Effector memory CD4-positive, alpha-beta T cell (primary cell): Measurements from ENCODE around the gene UST.

Experiments
- DNase-seq, 3 donors: peaks; one replicate each; pipeline ENCODE4 v3.0.0-alpha.2; 2020
- H3K27ac ChIP-seq: 2 replicates; pipeline ENCODE4 v1.7.0; 2013; ENCODE audit warnings: mild to moderate bottlenecking, low read length, moderate library complexity; ENCODE audit not compliant: insufficient read depth, poor library complexity, severe bottlenecking
- H3K27me3 ChIP-seq: replicated peaks from 2 replicates; pipeline ENCODE4 v1.7.0; 2013; ENCODE audit warnings: mild to moderate bottlenecking, low read length; ENCODE audit not compliant: insufficient read depth, control insufficient read depth, poor library complexity, severe bottlenecking
- H3K36me3 ChIP-seq: 2 replicates; pipeline ENCODE4 v1.7.0; 2013; ENCODE audit warnings: mild to moderate bottlenecking, low read length, moderate library complexity; ENCODE audit not compliant: control insufficient read depth, insufficient read depth
- H3K4me1 ChIP-seq: 2 replicates; pipeline ENCODE4 v1.7.0; 2013; ENCODE audit warnings: low read length, mild to moderate bottlenecking; ENCODE audit not compliant: control insufficient read depth, insufficient read depth, poor library complexity, severe bottlenecking
- H3K4me3 ChIP-seq: 2 replicates; pipeline ENCODE4 v1.7.0; 2013; ENCODE audit warnings: low read length, low read depth, mild to moderate bottlenecking; ENCODE audit not compliant: insufficient read depth, poor library complexity, severe bottlenecking
- H3K9me3 ChIP-seq: 2 replicates; pipeline ENCODE4 v1.7.0; 2013; ENCODE audit warnings: mild to moderate bottlenecking, low read length, moderate library complexity; ENCODE audit not compliant: control insufficient read depth

The UST gene

DNA sequence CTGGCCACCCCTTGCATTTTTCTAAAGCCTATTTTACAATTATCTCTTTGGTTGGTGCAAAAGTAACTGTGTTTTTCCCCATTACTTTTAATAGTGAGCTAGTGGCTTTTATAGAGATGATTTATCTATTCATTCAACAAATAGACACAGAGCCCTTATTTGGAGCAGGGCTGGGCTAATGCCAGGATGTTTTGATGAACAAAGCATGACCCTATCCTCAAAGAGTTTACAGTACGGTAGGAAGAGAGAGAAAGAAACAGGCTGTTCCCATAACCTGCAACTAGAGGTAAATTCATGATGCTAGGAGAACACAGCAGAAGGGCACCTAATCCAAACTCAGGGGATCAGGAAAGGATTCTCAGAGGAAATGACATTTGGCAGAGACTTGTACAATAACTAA is 37.3 kb upstream of the UST start:
- Histone ChIP-seq H3K4me1 (no peaks in the 10 kb centered on the region), H3K9me3 (no peaks in the 10 kb centered on the region), H3K36me3 (no peaks in the 10 kb centered on the region), H3K4me3 (no peak overlapping the region), H3K27me3 (no peaks in the 10 kb centered on the region), H3K27ac (no peak overlapping the region)
- no peak for DNase-seq

DNA sequence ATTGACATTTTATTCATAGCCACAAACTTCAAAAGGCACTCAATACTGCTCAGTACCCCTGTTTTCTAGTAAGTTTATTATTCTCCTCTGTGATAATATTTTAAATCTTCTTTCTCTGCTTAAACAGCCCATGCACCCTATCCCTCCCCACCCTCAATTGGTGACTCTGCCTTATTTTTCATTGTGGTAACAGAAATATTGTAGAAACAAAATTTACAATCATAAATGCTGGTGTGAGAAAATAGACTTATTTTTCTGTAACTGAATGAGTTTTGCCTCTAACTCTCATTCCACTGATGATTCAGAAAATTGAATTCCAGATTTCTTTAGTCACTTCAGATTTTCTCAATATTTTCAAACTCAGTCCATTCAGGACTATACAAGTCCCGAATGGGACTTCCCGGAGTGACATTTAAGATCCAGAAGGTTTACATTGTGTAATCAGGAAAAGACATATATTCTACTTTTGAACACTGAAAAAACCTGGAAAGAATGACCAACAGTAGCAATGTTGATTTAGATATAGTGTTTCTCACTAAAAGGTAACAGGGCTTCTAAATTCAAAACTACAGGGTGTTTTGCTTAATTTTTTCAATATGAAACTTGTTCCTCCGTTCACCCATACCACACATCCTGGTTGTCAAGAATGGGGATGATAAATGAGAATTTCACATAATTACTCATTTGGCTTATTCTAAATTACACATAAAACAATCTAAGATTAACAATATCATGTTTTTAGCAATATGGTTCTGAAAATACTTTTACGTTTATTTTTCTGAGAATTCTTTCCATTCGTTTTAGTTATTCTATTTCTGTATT is 34.8 kb upstream of the UST start:
- H3K27me3 ChIP-seq, result no peaks in the 10 kb centered on the region
- no peak overlapping the region for H3K4me3 ChIP-seq
- DNase-seq, result no peak
- no peaks in the 10 kb centered on the region for H3K36me3 ChIP-seq
- H3K27ac ChIP-seq, result no peak overlapping the region
- no peaks in the 10 kb centered on the region for H3K9me3 ChIP-seq
- H3K4me1 ChIP-seq, result no peaks in the 10 kb centered on the region

DNA sequence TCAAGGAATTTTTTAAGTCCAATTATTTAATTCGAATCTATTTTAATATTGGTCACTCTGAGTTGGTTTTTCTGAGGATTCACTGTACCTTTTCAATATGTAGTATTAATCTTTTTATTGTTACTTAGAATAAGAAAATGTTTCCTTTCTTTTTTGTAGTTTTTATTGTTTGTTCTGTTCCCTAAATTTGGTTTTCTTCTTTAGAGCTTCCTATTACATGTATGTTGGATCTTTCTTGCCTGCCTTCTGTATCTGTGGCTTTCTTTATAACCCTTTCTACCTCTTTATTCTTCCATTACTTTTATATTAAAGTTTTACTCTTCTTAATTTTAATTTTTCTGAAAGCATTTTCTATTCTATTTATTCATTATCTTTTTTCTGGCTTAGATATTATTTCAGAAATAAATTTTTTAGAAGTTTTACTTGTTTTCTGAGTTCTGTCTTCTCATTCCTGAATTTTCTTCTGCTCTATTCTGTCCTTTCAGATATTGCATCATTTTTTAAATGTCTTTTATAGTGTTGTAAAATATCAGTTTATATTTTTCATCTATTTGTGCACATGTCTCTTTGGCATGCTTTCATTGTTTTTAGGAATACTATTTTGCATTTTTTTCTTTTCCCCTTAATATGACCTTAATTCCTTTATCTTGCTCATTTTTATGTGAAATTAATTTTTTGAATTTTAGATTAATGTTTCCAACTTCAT is 33.6 kb upstream of the UST start:
- DNase-seq, result no peak
- no peaks in the 10 kb centered on the region for H3K36me3 ChIP-seq
- H3K27me3 ChIP-seq, result no peaks in the 10 kb centered on the region
- no peak overlapping the region for H3K4me3 ChIP-seq
- no peak overlapping the region for H3K27ac ChIP-seq
- no peaks in the 10 kb centered on the region for H3K9me3 ChIP-seq
- no peaks in the 10 kb centered on the region for H3K4me1 ChIP-seq

- Histone ChIP-seq H3K27me3 (no peaks in the 10 kb centered on the region), H3K4me3 (no peak overlapping the region), H3K27ac (no peak overlapping the region), H3K36me3 (no peaks in the 10 kb centered on the region), H3K9me3 (no peaks in the 10 kb centered on the region), H3K4me1 (no peaks in the 10 kb centered on the region)
- DNase-seq, result no peak
Measured at GRCh38 chr6:148713921-148714320, 32.9 kb upstream of the UST start.

DNA sequence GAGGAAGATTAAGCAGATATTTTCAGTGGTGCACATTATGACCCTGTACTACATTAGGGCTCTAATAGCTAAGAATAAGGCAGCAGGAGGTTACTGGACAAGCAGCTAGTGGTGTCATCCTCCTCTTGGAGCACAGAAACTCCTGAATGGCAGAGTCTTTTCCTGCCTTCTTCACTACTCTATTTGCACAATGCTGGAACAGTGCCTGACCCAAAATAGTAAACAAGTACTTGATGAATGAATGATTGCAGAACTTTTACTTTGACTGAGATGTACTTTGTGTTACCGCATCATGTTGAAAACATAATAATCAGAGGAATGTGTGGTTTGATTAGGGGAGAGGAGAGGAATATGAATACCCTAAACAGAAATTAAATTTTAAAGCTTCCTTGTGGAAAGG is 30.0 kb upstream of the UST start:
- Histone ChIP-seq H3K4me1 (no peaks in the 10 kb centered on the region), H3K27ac (no peak overlapping the region), H3K27me3 (no peaks in the 10 kb centered on the region), H3K4me3 (no peak overlapping the region), H3K9me3 (no peaks in the 10 kb centered on the region), H3K36me3 (no peaks in the 10 kb centered on the region)
- no peak for DNase-seq

DNA sequence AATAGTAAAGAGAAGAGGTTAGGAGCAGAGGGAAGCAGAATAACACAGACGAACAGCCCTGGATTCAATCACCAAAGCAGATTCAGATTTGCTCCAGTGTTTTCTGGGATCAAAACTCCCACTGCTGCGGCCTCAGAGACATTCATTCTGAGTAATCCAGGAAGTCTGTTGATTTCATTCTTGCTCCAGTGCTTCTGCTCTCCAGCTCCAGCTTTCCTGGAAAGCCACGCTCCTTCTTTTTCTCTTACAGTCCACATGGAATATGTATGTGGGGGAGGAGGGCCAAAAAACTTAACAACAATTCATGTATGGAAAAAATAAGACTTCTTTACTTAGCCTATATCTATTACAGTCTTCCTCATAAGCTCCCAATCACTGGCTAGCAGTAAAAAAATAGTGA is 26.4 kb upstream of the UST start:
- Histone ChIP-seq H3K27ac (no peak overlapping the region), H3K36me3 (no peaks in the 10 kb centered on the region), H3K27me3 (no peaks in the 10 kb centered on the region), H3K4me1 (no peaks in the 10 kb centered on the region), H3K4me3 (no peak overlapping the region), H3K9me3 (no peaks in the 10 kb centered on the region)
- no peak for DNase-seq

GRCh38 chr6:148720897-148721296 is 25.9 kb upstream of the UST start:
- Histone ChIP-seq H3K27me3 (no peaks in the 10 kb centered on the region), H3K4me3 (no peak overlapping the region), H3K27ac (no peak overlapping the region), H3K4me1 (no peaks in the 10 kb centered on the region), H3K9me3 (no peaks in the 10 kb centered on the region), H3K36me3 (no peaks in the 10 kb centered on the region)
- no peak for DNase-seq

DNA sequence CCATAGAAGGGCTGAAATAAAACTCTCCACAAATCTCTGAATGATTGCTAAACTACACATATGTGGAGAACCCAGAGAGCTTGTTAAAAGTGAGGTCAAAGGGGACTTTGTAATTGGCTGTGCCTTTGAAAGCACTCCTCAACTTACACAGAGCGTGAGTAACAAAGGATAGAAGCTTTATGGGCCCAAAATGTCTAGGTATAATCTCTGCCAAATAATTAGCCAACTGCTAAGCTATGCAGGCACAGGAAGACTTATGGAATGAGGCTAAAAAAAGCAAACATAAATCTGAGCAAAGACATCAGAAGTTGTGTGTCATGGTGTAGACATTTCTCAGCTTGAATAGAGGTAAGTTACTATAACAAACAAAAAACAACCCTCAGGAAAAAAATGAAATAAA is 23.3 kb upstream of the UST start:
- no peaks in the 10 kb centered on the region for H3K4me1 ChIP-seq
- H3K9me3 ChIP-seq, result no peaks in the 10 kb centered on the region
- no peaks in the 10 kb centered on the region for H3K36me3 ChIP-seq
- H3K27ac ChIP-seq, result no peak overlapping the region
- no peak for DNase-seq
- H3K4me3 ChIP-seq, result no peak overlapping the region
- H3K27me3 ChIP-seq, result no peaks in the 10 kb centered on the region

GRCh38 chr6:148724428-148724827 is 22.4 kb upstream of the UST start:
- H3K9me3 ChIP-seq, result no peaks in the 10 kb centered on the region

DNA sequence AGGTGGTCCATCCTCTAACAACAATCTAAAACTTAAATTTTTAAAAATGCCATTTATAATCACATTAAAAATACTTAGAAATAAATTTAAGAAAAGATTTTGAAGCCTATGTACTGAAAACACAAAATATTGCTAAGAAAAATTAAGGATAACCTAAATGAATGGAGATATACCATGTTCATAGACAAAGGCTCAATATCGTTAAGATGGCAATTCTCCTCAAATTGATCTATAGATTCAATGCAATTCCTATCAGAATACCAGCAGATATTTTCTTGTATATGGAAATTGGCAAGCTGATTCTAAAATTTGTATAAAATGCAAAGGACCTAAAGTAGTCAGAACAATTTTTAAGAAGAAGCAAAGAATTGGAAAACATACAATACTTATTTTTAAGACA is 19.7 kb upstream of the UST start:
- Histone ChIP-seq H3K4me1 (no peaks in the 10 kb centered on the region), H3K27ac (no peak overlapping the region), H3K36me3 (no peaks in the 10 kb centered on the region), H3K4me3 (no peak overlapping the region), H3K27me3 (no peaks in the 10 kb centered on the region), H3K9me3 (no peaks in the 10 kb centered on the region)
- no peak for DNase-seq

More at GRCh38 chr6:148724428-148724827, 22.4 kb upstream of the UST start:
- H3K27ac ChIP-seq, result no peak overlapping the region
- no peak for DNase-seq
- no peaks in the 10 kb centered on the region for H3K27me3 ChIP-seq
- H3K4me3 ChIP-seq, result no peak overlapping the region
- no peaks in the 10 kb centered on the region for H3K36me3 ChIP-seq
- no peaks in the 10 kb centered on the region for H3K4me1 ChIP-seq
